A549 (cell line): Measurements from ENCODE around the gene KCNJ14. TPM values are rescaled to one million over a fixed set of nuclear protein-coding genes. Genes with fewer than 3 reads are reported as not detected.

Source experiments
- ATAC-seq, 2 experiments: fragments of 200-7000 bp in 1 of 2; fragments of >200 bp in 1 of 2; cut with Nextera tagmentation in 1 of 2; cut with Tn5 transposase in 1 of 2; 3 replicates each; pipeline versions ENCODE4 v1.8.0 to v1.9.1; 2018 to 2020; ENCODE audit warnings: mild to moderate bottlenecking in 1 of 2, moderate library complexity in 1 of 2
- CTCF ChIA-PET: fragments of 300-600 bp; sonication (Branson Sonifier 250); formaldehyde crosslinking; extraction: SDS; loops from one replicate; lab custom pipeline; 2021; ENCODE audit warnings: antibody characterized with exemption, inconsistent platforms; lab: Yijun Ruan, JAX
- POLR2A ChIA-PET: fragments of 350-600 bp; formaldehyde crosslinking; extraction: SDS; loops from one replicate; lab custom pipeline; 2021; ENCODE audit warnings: antibody characterized with exemption, inconsistent platforms; lab: Yijun Ruan, JAX
- DNase-seq, 2 experiments: peaks; one replicate each; pipeline versions ENCODE4 v3.0.0 to v3.0.0-alpha.2; 2011 to 2016; ENCODE audit warnings: low read depth in 1 of 2, low spot score in 1 of 2
- FAIRE-seq: peaks from 2 replicates; lab custom pipeline; 2011; peaks lifted over from hg19 to GRCh38; lab: Jason Lieb, UNC
- H3K27ac ChIP-seq, 2 experiments: fragments of >200 bp; sonication (Bioruptor Twin); formaldehyde crosslinking; 3 replicates each; pipeline ENCODE4 v1.5.1; 2016 to 2017
- H3K4me1 ChIP-seq: fragments of >200 bp; sonication (Bioruptor Twin); formaldehyde crosslinking; 3 replicates; pipeline ENCODE4 v1.6.1; 2016
- H3K4me2 ChIP-seq: fragments of >200 bp; sonication (Bioruptor Twin); formaldehyde crosslinking; 3 replicates; pipeline ENCODE4 v1.6.1; 2016
- H3K4me3 ChIP-seq: fragments of >200 bp; sonication (Bioruptor Twin); formaldehyde crosslinking; 3 replicates; pipeline ENCODE4 v1.5.1; 2016
- H3K9me3 ChIP-seq: fragments of >200 bp; sonication (Bioruptor Twin); formaldehyde crosslinking; 3 replicates; pipeline ENCODE4 v1.6.1; 2016
- BCL3 ChIP-seq: fragments of >200 bp; sonication (Bioruptor Twin); formaldehyde crosslinking; IDR thresholded peaks from 3 replicates; pipeline ENCODE4 v1.6.1; 2016
- BHLHE40 ChIP-seq: IDR thresholded peaks from 2 replicates; pipeline ENCODE4 v1.6.1; 2012; ENCODE audit warnings: low read depth, low read length, inconsistent platforms
- CHD4 ChIP-seq: fragments of 200-600 bp; sonication (generic); IDR thresholded peaks from 2 replicates; pipeline ENCODE4 v1.6.1; 2016; ENCODE audit warnings: antibody characterized with exemption, mild to moderate bottlenecking, borderline replicate concordance
- CTCF ChIP-seq: fragments of >200 bp; sonication (Bioruptor Twin); formaldehyde crosslinking; IDR thresholded peaks from 3 replicates; pipeline ENCODE4 v1.5.1; 2016
- EHF ChIP-seq: fragments of 250-450 bp; sonication (Bioruptor Pico); IDR thresholded peaks from 2 replicates; pipeline ENCODE4 v1.5.0; 2020; ENCODE audit warnings: mild to moderate bottlenecking
- EHMT2 ChIP-seq: fragments of 200-600 bp; sonication (generic); IDR thresholded peaks from 2 replicates; pipeline ENCODE4 v1.6.1; 2016; ENCODE audit warnings: antibody characterized with exemption, low read depth, mild to moderate bottlenecking, moderate library complexity
- FOXS1 ChIP-seq: fragments of 250-450 bp; sonication (Bioruptor Pico); IDR thresholded peaks from 2 replicates; pipeline ENCODE4 v1.5.0; 2020; ENCODE audit warnings: mild to moderate bottlenecking, moderate library complexity
- GATA3 ChIP-seq: IDR thresholded peaks from 2 replicates; pipeline ENCODE4 v1.6.1; 2012; ENCODE audit warnings: borderline replicate concordance
- HEYL ChIP-seq: fragments of 250-450 bp; sonication (Bioruptor Pico); IDR thresholded peaks from 2 replicates; pipeline ENCODE4 v1.8.0; 2021; ENCODE audit warnings: mild to moderate bottlenecking, moderate library complexity
- HMGXB4 ChIP-seq: fragments of 250-450 bp; sonication (Bioruptor Pico); IDR thresholded peaks from 2 replicates; pipeline ENCODE4 v1.5.0; 2021; ENCODE audit warnings: mild to moderate bottlenecking, moderate library complexity, borderline replicate concordance
- HOXB5 ChIP-seq: fragments of 250-450 bp; sonication (Bioruptor Pico); IDR thresholded peaks from 2 replicates; pipeline ENCODE4 v1.5.0; 2020; ENCODE audit warnings: mild to moderate bottlenecking, moderate library complexity
- KDM1A ChIP-seq: fragments of 200-600 bp; sonication (generic); IDR thresholded peaks from 2 replicates; pipeline ENCODE4 v1.6.1; 2016; ENCODE audit warnings: low read depth, mild to moderate bottlenecking
- MAX ChIP-seq: IDR thresholded peaks from 2 replicates; pipeline ENCODE4 v1.6.1; 2012
- POLR2A ChIP-seq: IDR thresholded peaks from 2 replicates; pipeline ENCODE4 v1.6.1; 2012; ENCODE audit warnings: mild to moderate bottlenecking, low read length
- RAD21 ChIP-seq, 2 experiments: fragments of >200 bp in 1 of 2; sonication (Bioruptor Twin) in 1 of 2; formaldehyde crosslinking in 1 of 2; IDR thresholded peaks in 1 of 2; conservative IDR thresholded peaks in 1 of 2; 2 replicates in 1 of 2; 3 replicates in 1 of 2; pipeline ENCODE4 v1.6.1; 2012 to 2018; ENCODE audit warnings: inconsistent platforms in 1 of 2
- TP53 ChIP-seq: fragments of 250-450 bp; sonication (Bioruptor Pico); IDR thresholded peaks from 2 replicates; pipeline ENCODE4 v1.5.0; 2021; ENCODE audit warnings: mild to moderate bottlenecking, moderate library complexity
- WGBS: methylation state at CpG from one replicate; pipeline ENCODE4 v1.1.6; 2017; ENCODE audit errors: missing lambda C conversion rate; 5-methylcytosine and 5-hydroxymethylcytosine counted together
- polyA plus RNA-seq, 4 experiments: library from polyadenylated mRNA; depleted of rRNA in 3 of 4; stranded (reverse); fragments of >200 nt; fragmentation: RNase III in 1 of 4; extraction: RNeasy Plus Mini Kit Qiagen cat#74134 plus additional on column Dnase treatment in 1 of 4; gene quantifications; 2 replicates in 3 of 4; 3 replicates in 1 of 4; pipeline ENCODE4 v1.2.3, GENCODE V29; 2011 to 2017
- TF ChIP-seq, protein P1 (sequence below): fragments of >200 bp; sonication (Bioruptor Twin); formaldehyde crosslinking; IDR thresholded peaks from 2 replicates; pipeline ENCODE4 v1.6.1; 2016
- TF ChIP-seq, protein P2 (sequence below): fragments of 150-350 bp; IDR thresholded peaks from 2 replicates; pipeline ENCODE4 v1.6.1; 2014; ENCODE audit warnings: low read depth, mild to moderate bottlenecking, low read length

KCNJ14 gene
- polyA plus RNA-seq, 2 of the 4 experiments (the other 2 are of a cell fraction) = 1.3 to 1.9 TPM

- TF ChIP-seq CTCF (no peak), KDM1A (no peak), FOXS1 (no peak), HMGXB4 (CRISPR knock-in tag) (no peak), BHLHE40 (no peak), HEYL (no peak), POLR2A (no peak), TP53 (no peak), BCL3 (no peak), RAD21 (conservative IDR thresholded peaks at IDR 0.05 in 1 of 2, IDR thresholded peaks at IDR 0.05 in 1 of 2) (no peak), CHD4 (no peak)
- TF ChIP-seq, protein P1, sequence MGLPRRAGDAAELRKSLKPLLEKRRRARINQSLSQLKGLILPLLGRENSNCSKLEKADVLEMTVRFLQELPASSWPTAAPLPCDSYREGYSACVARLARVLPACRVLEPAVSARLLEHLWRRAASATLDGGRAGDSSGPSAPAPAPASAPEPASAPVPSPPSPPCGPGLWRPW = no peak
- TF ChIP-seq, protein P2, sequence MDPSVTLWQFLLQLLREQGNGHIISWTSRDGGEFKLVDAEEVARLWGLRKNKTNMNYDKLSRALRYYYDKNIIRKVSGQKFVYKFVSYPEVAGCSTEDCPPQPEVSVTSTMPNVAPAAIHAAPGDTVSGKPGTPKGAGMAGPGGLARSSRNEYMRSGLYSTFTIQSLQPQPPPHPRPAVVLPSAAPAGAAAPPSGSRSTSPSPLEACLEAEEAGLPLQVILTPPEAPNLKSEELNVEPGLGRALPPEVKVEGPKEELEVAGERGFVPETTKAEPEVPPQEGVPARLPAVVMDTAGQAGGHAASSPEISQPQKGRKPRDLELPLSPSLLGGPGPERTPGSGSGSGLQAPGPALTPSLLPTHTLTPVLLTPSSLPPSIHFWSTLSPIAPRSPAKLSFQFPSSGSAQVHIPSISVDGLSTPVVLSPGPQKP = no peak
- TF ChIP-seq, all 56 proteins: peak for 0
- ChIA-PET POLR2A (interaction anchor here (0.6 to 1.4 kb wide), 2 partner anchors 30 to 87 kb away, joined by 4 to 5 read pairs; no protein-coding TSS in a partner anchor), CTCF (interaction anchor here (1.0 to 9.4 kb wide), 6 partner anchors 7 to 112 kb away, joined by 3 to 152 read pairs (median 12); no protein-coding TSS in a partner anchor)
- no peak overlapping the region for H3K27ac ChIP-seq
- H3K4me2 ChIP-seq = no peak overlapping the region
- WGBS = 88% methylated on average over 38 of the region's 45 CpGs
- H3K4me3 ChIP-seq = no peak overlapping the region
- no peak for ATAC-seq
- FAIRE-seq = no peak
- H3K9me3 ChIP-seq = no peaks in the 10 kb centered on the region
- DNase-seq = no peak
- peaks cover 22% of the 10 kb centered on the region for H3K4me1 ChIP-seq
These were observed 41.8 kb downstream of the KCNJ14 start for GRCh38 chr19:48496959-48497727.

GRCh38 chr19:48497728-48498594 is 42.6 kb downstream of the KCNJ14 start:
- 86% methylated on average over 29 of the region's 46 CpGs for WGBS
- H3K4me3 ChIP-seq = no peak overlapping the region
- no peak overlapping the region; a peak in 1 of 6 replicates for H3K27ac ChIP-seq
- ChIA-PET CTCF (interaction anchor here (0.6 to 9.4 kb wide), 5 partner anchors 8 to 89 kb away, joined by 3 to 152 read pairs (median 5); no protein-coding TSS in a partner anchor), POLR2A (interaction anchor here (0.6 kb wide), 1 partner anchor 31 kb away, joined by 5 read pairs; no protein-coding TSS in a partner anchor)
- ATAC-seq (no peak), FAIRE-seq (no peak)
- H3K4me2 ChIP-seq = no peak overlapping the region
- H3K9me3 ChIP-seq = no peaks in the 10 kb centered on the region
- TF ChIP-seq HOXB5 (CRISPR knock-in tag) (no peak), FOXS1 (no peak), EHMT2 (no peak), HMGXB4 (CRISPR knock-in tag) (no peak), EHF (CRISPR knock-in tag) (no peak), MAX (no peak), GATA3 (no peak)
- TF ChIP-seq, protein P2 = no peak
- TF ChIP-seq, all 56 proteins: peak for 0
- H3K4me1 ChIP-seq = peaks cover 24% of the 10 kb centered on the region
- DNase-seq = no peak
